GM10266 (cell line): ENCODE measurements around the gene SLBP.

Experiments
- DNase-seq: peaks from one replicate; pipeline ENCODE4 v3.0.0; 2012; ENCODE audit errors: extremely low spot score
- CTCF ChIP-seq: IDR thresholded peaks from 2 replicates; pipeline ENCODE4 v1.5.1; 2012; ENCODE audit warnings: mild to moderate bottlenecking, low read depth; ENCODE audit not compliant: control insufficient read depth, insufficient read depth; ENCODE audit errors: missing control alignments

SLBP gene

GRCh38 chr4:1736812-1737211 lies 24.7 kb upstream of the SLBP start:
- no peak for DNase-seq
- TF ChIP-seq CTCF, result no peak

GRCh38 chr4:1735215-1735614 lies 23.1 kb upstream of the SLBP start:
- DNase-seq, result no peak
- TF ChIP-seq CTCF, result no peak

GRCh38 chr4:1732911-1733310 lies 20.8 kb upstream of the SLBP start:
- TF ChIP-seq CTCF, result no peak
- DNase-seq, result no peak

- no peak for DNase-seq
- TF ChIP-seq CTCF, result no peak
Observed at GRCh38 chr4:1731180-1731579, 19.1 kb upstream of the SLBP start.

GRCh38 chr4:1730532-1731135 lies 18.5 kb upstream of the SLBP start:
- TF ChIP-seq CTCF, result no peak
- no peak for DNase-seq

- DNase-seq, result no peak
- no peak for TF ChIP-seq CTCF
Observed at GRCh38 chr4:1728061-1728980, 16.2 kb upstream of the SLBP start.
